ENCODE data around the gene SLC25A13.

SLC25A13 gene

GRCh38 chr7:96322847-96323461 is 1.1 kb upstream of the SLC25A13 start:
- no peak for DNase-seq (ENCODE audit: low spot score)

DNA sequence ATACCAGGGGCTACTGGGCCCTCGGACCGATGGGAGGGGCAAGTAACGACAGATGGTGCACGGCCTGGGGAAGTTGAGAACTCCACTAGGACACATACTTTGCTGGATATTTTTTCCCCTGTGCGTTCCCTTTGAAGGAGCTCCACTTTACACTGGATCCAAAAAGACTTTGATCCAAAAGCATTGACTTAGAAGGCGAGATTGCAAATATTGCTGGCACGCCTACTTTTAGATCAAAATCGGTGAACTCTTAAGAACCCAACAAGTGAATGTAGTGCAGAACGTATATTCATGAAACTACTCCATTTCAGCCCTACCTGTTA is 436 bp upstream of the SLC25A13 start:
- DNase-seq (ENCODE audit: low spot score) = no peak

DNA sequence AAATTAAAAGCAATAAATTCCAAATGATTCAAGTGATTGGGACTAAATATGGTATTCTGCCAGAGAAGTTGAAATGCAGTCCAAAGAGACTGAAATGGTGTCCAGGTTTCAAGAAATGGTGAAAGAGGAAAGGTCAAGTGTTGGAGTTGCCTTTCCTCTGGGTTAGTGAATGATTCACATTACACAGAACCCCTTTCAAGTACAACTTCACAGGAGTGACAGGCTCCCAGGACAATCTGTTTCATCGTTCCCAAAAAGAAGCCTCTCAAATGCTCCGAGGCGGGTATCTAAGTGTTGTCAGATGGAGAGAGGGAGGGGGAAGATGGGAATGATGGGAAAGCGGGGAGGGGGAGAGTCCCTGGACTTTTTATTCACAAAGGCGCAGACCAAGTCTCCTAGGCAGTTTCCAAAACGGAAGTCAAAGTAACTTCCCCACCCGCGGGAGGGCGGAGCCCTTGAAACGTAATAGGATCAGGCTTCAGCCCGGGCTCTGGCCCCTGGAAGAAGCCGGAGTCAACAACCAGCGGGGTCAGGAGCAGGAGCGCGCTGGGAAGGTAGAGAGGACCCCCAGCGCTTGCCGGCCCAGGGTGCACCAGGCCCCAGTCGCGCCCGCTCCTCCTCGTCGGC is 754 bp downstream of the SLC25A13 start:
- DNase-seq (ENCODE audit: low spot score) = peak; percentile 79

GRCh38 chr7:96320442-96320841 is 1.5 kb downstream of the SLC25A13 start:
- no peak for DNase-seq (ENCODE audit: low spot score)

GRCh38 chr7:96319439-96319838 is 2.5 kb downstream of the SLC25A13 start:
- DNase-seq (ENCODE audit: low spot score) = no peak

- DNase-seq (ENCODE audit: low spot score) = no peak
Observed at GRCh38 chr7:96316949-96317348, 4.9 kb downstream of the SLC25A13 start.

DNA sequence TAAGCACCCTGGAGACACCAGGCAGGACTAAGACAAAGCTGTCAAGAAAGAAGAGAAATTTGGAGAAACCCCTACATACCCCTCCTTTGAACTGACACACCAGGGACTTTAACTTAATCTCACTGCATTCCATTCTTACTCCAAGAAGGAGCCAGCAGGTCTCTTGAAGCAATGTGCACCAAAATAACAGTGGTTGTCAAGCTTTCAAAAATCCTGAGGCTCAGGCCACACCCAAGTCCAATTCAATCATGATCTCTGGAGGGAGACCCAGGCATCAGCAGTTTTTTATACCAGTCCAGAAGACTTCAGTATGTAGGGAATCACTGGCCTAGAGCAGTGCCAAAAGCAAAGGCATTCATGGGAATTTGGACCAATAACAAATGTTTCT is 6.8 kb downstream of the SLC25A13 start:
- no peak for DNase-seq (ENCODE audit: low spot score)

DNA sequence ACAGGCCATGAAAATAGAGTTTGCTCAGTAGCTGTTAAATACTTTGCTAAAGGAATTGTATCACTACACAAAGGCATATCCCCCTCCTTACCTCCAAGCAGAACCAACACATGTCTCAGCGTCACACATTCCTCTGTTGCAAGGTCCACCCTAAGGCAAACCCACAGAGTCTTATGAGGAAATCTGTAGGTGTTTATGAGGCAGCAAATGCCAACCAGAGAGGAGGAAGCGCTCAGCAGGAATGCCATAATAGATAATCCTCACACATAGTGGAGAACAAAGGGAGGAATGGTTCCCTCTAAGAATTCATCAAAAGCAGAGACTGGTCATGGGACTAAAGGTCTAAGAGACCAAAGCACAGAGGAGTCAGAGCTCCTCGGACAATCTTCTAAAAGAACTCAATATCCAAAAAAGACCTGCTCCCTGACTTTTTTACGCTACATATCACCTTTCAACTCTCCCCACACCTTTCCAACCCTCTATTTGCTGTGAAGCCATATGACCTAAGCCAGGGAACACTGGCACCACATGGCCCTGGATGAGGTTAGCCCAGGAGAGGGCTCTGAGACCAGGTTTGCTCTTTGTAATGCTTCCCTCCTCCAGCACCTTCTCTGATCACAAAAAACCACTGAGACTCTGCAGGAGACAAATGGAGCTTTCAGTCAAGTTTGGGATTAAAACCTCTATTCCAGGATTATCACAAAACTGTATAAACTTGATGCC is 7.3 kb downstream of the SLC25A13 start:
- no peak for DNase-seq (ENCODE audit: low spot score)

DNA sequence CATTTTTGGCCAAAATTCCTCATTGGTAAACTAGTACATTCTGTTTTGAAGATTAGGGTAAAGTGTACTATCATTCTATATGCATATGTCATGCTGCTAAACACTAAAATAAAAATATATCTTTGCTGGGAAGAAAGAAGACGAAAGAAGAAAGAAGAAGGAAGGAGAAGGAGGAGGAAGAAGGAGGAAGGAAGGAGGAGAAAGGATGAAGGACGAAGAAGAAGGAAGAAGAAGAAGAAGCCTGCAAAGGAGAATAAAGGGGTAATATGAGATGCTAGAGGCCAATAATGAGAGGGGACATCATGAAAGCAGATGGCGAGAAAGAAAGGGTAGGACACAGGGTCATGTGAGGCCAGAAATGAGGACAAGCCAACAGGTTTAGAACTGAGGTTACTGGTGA is 8.0 kb downstream of the SLC25A13 start:
- no peak for DNase-seq (ENCODE audit: low spot score)

- DNase-seq (ENCODE audit: low spot score) = no peak
Observed at GRCh38 chr7:96312502-96312901, 9.4 kb downstream of the SLC25A13 start.

DNA sequence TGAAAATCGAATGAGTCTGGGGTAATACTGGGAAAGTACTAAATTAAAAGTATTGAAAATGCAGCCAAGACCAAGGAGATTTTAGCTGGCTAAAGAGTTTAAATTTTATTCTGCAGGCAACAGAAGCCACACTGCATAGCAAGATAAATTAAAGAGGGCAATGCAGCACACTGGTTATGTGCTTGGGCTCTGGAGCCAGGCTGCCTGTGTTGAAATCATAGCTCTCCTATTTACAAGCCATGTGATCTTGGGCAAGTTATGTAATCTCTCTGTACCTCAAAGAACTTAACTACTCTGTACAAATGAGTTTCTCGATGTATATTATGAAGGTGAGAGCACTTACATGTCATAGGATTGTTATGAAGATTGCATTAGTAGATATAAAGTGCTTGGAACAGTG is 9.9 kb downstream of the SLC25A13 start:
- DNase-seq (ENCODE audit: low spot score) = no peak

DNA sequence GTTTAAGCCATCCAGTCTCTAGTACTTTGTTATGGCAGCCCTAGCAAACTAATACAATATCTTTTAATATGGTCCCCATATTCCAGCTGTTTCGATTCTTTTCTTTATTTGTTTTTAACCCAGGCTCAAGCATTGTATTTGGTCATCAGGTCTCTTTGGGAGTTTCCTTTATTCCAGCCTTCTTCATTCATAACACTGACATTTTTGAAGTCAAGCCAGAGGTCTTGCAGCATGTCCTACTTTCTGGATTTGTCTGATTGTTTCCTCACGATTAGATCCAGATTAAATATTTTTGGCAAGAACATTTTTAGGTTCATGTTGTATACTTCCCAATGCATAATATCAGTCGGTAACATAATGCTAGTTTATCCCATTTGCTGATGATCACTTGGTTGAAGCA is 11.8 kb downstream of the SLC25A13 start:
- no peak for DNase-seq (ENCODE audit: low spot score)

GRCh38 chr7:96308950-96309263 is 13.0 kb downstream of the SLC25A13 start:
- DNase-seq (ENCODE audit: low spot score) = no peak

DNA sequence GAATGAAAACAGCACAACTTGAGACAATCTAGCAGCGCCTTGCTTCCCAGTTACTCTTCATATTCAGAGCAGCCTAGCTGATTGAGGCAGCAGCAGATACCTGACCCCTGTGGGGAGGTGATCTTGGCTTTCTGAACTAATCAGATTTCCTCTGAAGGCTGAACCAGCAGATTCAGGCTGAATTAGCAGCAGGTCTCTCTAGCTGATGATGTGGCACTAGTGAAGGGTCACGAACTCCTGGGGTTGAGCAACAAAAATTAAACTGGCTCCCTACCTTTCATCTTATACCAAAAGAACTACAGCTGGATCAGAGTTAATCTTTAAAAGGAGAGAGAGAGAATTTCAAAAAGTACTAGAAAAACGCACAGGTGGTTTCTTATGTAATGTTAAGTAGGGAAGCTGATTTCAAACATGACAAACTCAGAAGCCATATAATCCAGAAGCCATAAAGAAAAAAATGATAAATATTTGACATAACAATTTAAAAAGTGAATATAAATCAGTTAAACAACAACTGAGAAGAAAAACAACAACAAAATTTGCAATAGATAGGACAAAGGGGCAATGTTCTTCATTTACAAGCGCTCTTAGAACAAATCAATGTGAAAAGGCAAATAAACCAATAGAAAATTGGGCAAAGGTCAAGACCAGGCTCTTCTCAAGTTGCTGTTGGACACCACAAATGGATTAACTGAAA is 13.5 kb downstream of the SLC25A13 start:
- DNase-seq (ENCODE audit: low spot score) = no peak

GRCh38 chr7:96306385-96307125 is 15.3 kb downstream of the SLC25A13 start:
- no peak for DNase-seq (ENCODE audit: low spot score)

DNA sequence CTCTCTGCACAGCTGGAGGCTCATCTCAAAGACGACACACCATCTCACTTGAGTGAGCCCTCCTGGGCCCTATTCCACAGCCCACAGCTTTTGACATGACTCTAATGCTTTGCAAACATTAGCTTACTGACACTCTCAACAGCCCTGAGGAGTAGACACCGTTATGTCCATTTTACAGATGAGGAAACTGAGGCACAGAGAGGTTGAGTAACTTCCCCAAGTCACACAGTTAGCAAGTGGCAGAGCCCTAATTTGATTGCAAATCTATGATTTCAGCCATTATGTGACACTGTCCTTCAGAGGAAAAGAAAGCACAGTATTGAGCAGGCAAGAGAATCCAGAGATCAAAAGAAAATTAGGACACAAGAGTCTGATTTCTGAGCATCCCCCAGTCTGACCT is 16.0 kb downstream of the SLC25A13 start:
- DNase-seq (ENCODE audit: low spot score) = no peak

DNA sequence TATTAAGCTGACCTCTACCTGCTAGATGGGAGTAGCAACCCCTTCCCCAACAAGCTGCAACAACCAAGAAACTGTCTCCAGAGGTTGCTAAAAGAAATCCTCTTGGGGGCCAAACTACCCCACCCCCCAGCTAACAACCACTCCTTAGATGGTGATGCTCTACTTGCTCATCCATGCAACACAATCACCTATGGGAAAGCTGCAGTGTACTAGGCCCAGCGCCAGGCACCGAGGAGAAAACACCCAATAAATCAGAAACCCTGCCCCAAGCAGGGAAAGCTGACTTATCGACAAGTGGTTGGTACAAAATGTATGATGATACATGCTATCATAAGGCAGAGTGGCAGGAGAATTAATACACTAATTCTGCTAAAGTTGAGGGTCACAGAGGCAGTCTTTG is 17.3 kb downstream of the SLC25A13 start:
- DNase-seq (ENCODE audit: low spot score) = no peak

- no peak for DNase-seq (ENCODE audit: low spot score)
Observed at GRCh38 chr7:96303686-96304443, 18.0 kb downstream of the SLC25A13 start.

GRCh38 chr7:96303105-96303685 is 18.7 kb downstream of the SLC25A13 start:
- no peak for DNase-seq (ENCODE audit: low spot score)

GRCh38 chr7:96300986-96301385 is 20.9 kb downstream of the SLC25A13 start:
- DNase-seq (ENCODE audit: low spot score) = no peak

DNA sequence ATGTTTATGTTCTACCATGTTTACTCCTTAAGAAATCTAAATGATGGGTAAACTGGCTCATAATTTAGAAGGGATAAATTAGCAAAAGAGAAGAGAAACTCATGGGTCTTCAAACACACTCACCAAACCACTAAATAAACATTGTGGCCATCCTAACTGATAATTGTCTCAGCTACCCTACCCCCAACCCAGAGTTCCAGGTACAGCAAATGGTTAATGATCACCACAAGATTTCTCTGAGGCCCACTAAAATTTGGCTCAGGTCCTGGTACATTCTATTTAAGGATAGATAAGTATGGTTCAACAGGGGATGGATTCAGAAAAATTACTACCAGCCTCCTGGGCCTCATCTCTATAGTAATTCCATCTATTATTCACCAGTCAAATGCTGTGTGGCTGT is 21.4 kb downstream of the SLC25A13 start:
- DNase-seq (ENCODE audit: low spot score) = no peak

Measured in AG08396 (cell line).